Vagina (tissue), 2 donors: ENCODE measurements around the gene PLCB3. TPM values are rescaled to one million over a fixed set of nuclear protein-coding genes. Genes with fewer than 3 reads are reported as not detected.
"Not testable (repeated sequence)": the region's sequence is repeated elsewhere in the genome, so short reads cannot be mapped to it uniquely, and the experiment has no call there.

Experiments used
- DNase-seq, 2 donors: peaks; one replicate each; pipeline ENCODE4 v3.0.0-alpha.2; 2017; ENCODE audit errors: extremely low spot score in 2 of 2
- H3K27ac ChIP-seq: fragments of 200-600 bp; sonication (generic); one replicate; pipeline ENCODE4 v1.5.1; 2019
- H3K27me3 ChIP-seq: fragments of 200-600 bp; sonication (generic); one replicate; pipeline ENCODE4 v1.5.1; 2019
- H3K36me3 ChIP-seq, 2 donors: fragments of 200-600 bp; sonication (generic); one replicate each; pipeline ENCODE4 v1.5.1; 2017 to 2019
- H3K4me1 ChIP-seq: fragments of 200-600 bp; sonication (generic); one replicate; pipeline ENCODE4 v1.5.1; 2019
- H3K4me3 ChIP-seq, 2 donors: fragments of 200-600 bp; sonication (generic); 1 replicate in 1 of 2; 2 replicates in 1 of 2; pipeline ENCODE4 v1.5.1; 2016 to 2019
- H3K9me3 ChIP-seq: fragments of 200-600 bp; sonication (generic); one replicate; pipeline ENCODE4 v1.5.1; 2019
- CTCF ChIP-seq, 3 experiments: fragments of 450-650 bp in 2 of 3; fragments of 200-600 bp in 1 of 3; sonication (generic) in 1 of 3; IDR thresholded peaks; one replicate each; pipeline ENCODE4 v1.5.1; 2017 to 2019; ENCODE audit warnings: antibody characterized with exemption in 3 of 3, mild to moderate bottlenecking in 2 of 3, moderate library complexity in 2 of 3
- POLR2A ChIP-seq, 2 donors: fragments of 450-650 bp; IDR thresholded peaks; one replicate each; pipeline ENCODE4 v1.6.1; 2017; ENCODE audit warnings: antibody characterized with exemption in 2 of 2, mild to moderate bottlenecking in 2 of 2, moderate library complexity in 2 of 2
- POLR2AphosphoS5 ChIP-seq, 2 donors: sonication (generic); formaldehyde crosslinking; IDR thresholded peaks; one replicate each; pipeline ENCODE4 v1.9.0; 2017; ENCODE audit warnings: antibody characterized with exemption in 2 of 2, mild to moderate bottlenecking in 2 of 2, low read depth in 1 of 2; ENCODE audit not compliant: insufficient read depth in 1 of 2
- intact Hi-C: fragments of 100-400 bp; cut with DNase I; formaldehyde crosslinking; loops from one replicate; pipeline ENCODE4 v1.15.1; 2023
- total RNA-seq: library from RNA; depleted of rRNA; stranded (reverse); fragments of >200 nt; gene quantifications from one replicate; pipeline ENCODE4 v1.2.3, GENCODE V29; 2016

Gene PLCB3
- total RNA-seq, 1 donor from 2014 or later = 33.1 TPM

- DNase-seq = no peak
- Histone ChIP-seq H3K4me3 (peak overlapping the region; percentile 22 to 29), H3K27ac (peak overlapping the region; percentile 72), H3K9me3 (no peaks in the 10 kb centered on the region), H3K4me1 (peaks cover 33% of the 10 kb centered on the region), H3K27me3 (no peaks in the 10 kb centered on the region), H3K36me3 (peaks cover 0 to 21% of the 10 kb centered on the region in 2 donors)
- TF ChIP-seq POLR2AphosphoS5 (IDR thresholded peaks at IDR 0.05; ENCODE audit: insufficient read depth in 1 of 2, low read depth in 1 of 2) (peak in 1 of 2 donors; percentile 55), POLR2A (IDR thresholded peaks at IDR 0.05) (no peak), CTCF (IDR thresholded peaks at IDR 0.05) (no peak)
- intact Hi-C loops = no loop called here
These were observed 62.3 kb downstream of the PLCB3 start for GRCh38 chr11:64313491-64314145.

- Histone ChIP-seq H3K9me3 (no peaks in the 10 kb centered on the region), H3K27ac (peak overlapping the region; percentile 72), H3K4me3 (peak overlapping the region; percentile 22 to 29), H3K27me3 (no peaks in the 10 kb centered on the region), H3K4me1 (peaks cover 40% of the 10 kb centered on the region), H3K36me3 (peaks cover 0 to 21% of the 10 kb centered on the region in 2 donors)
- DNase-seq = no peak
- TF ChIP-seq POLR2AphosphoS5 (IDR thresholded peaks at IDR 0.05; ENCODE audit: insufficient read depth in 1 of 2, low read depth in 1 of 2) (no peak), POLR2A (IDR thresholded peaks at IDR 0.05) (no peak), CTCF (IDR thresholded peaks at IDR 0.05) (no peak)
- intact Hi-C loops = no loop called here
These were observed 62.9 kb downstream of the PLCB3 start for GRCh38 chr11:64314146-64314804.

- Histone ChIP-seq H3K27me3 (no peaks in the 10 kb centered on the region), H3K27ac (peak overlapping the region; percentile 72), H3K9me3 (no peaks in the 10 kb centered on the region), H3K4me3 (no peak overlapping the region), H3K36me3 (peaks cover 0 to 21% of the 10 kb centered on the region in 2 donors), H3K4me1 (peaks cover 47% of the 10 kb centered on the region)
- DNase-seq = no peak
- intact Hi-C loops = loop anchor here (5.0 kb wide), 1 partner anchor 37 kb away; no protein-coding TSS in a partner anchor
- TF ChIP-seq POLR2AphosphoS5 (IDR thresholded peaks at IDR 0.05; ENCODE audit: insufficient read depth in 1 of 2, low read depth in 1 of 2) (no peak), POLR2A (IDR thresholded peaks at IDR 0.05) (no peak), CTCF (IDR thresholded peaks at IDR 0.05) (no peak)
These were observed 63.7 kb downstream of the PLCB3 start for GRCh38 chr11:64314805-64315561.

DNA sequence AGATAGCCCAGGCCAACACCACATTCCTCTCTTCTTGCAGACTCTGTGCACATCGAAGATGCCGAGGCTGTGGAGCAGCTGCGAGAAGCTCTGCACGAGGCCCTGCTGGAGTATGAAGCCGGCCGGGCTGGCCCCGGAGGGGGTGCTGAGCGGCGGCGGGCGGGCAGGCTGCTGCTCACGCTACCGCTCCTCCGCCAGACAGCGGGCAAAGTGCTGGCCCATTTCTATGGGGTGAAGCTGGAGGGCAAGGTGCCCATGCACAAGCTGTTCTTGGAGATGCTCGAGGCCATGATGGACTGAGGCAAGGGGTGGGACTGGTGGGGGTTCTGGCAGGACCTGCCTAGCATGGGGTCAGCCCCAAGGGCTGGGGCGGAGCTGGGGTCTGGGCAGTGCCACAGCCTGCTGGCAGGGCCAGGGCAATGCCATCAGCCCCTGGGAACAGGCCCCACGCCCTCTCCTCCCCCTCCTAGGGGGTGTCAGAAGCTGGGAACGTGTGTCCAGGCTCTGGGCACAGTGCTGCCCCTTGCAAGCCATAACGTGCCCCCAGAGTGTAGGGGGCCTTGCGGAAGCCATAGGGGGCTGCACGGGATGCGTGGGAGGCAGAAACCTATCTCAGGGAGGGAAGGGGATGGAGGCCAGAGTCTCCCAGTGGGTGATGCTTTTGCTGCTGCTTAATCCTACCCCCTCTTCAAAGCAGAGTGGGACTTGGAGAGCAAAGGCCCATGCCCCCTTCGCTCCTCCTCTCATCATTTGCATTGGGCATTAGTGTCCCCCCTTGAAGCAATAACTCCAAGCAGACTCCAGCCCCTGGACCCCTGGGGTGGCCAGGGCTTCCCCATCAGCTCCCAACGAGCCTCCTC is 64.6 kb downstream of the PLCB3 start:
- H3K4me3 ChIP-seq, H3K27ac ChIP-seq, H3K27me3 ChIP-seq, DNase-seq, H3K9me3 ChIP-seq: not testable (repeated sequence)
- Histone ChIP-seq H3K4me1 (peaks cover 52% of the 10 kb centered on the region), H3K36me3 (peaks cover 0 to 25% of the 10 kb centered on the region in 2 donors)
- intact Hi-C loops = loop anchor here (2.0 to 5.0 kb wide), 2 partner anchors 36 to 75 kb away; partner anchors contain the start of gene FKBP2
